Measurements from ENCODE around the gene RNF11.
A peak's percentile ranks its signal among the peaks of the same experiment; 100 is the strongest.

Gene RNF11

GRCh38 chr1:51284487-51284954, 48.4 kb downstream of the RNF11 start:
- peak; percentile 60 for ATAC-seq

DNA sequence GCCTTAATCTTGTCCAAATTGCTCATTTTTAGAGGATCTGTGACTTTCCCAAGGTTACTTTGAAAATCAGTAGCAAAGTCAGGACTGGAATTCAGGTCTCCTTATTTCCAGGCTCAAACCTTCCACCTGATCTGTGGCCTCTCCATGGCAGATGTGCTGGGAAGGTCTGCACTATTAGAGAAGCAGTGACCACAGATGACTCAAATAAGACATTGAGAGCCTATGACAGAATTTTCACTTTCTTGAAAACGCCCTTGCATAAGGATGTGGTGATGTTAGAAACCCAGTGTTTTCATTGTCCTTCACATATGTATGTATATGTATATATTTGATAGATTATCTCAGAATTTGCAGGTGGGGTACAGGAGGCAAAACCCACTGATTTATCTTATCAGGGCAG, 49.0 kb downstream of the RNF11 start:
- no peak for ATAC-seq
- TF ChIP-seq ESRRG (CRISPR knock-in tag; IDR thresholded peaks at IDR 0.05) (no peak), ZFP30 (CRISPR knock-in tag; IDR thresholded peaks at IDR 0.05) (no peak), CREB5 (CRISPR knock-in tag; IDR thresholded peaks at IDR 0.05; ENCODE audit: low read depth) (no peak), OSR1 (CRISPR knock-in tag; IDR thresholded peaks at IDR 0.05) (no peak), ZNF70 (CRISPR knock-in tag; IDR thresholded peaks at IDR 0.05) (no peak), ZNF565 (CRISPR knock-in tag; conservative IDR thresholded peaks at IDR 0.05; ENCODE audit: low read depth) (no peak), POU6F1 (CRISPR knock-in tag; IDR thresholded peaks at IDR 0.05; ENCODE audit: borderline replicate concordance, low read depth) (no peak), ZFP3 (CRISPR knock-in tag; IDR thresholded peaks at IDR 0.05) (no peak), ARNTL (CRISPR knock-in tag; IDR thresholded peaks at IDR 0.05; ENCODE audit: borderline replicate concordance, low read depth) (no peak), SNAI2 (CRISPR knock-in tag; IDR thresholded peaks at IDR 0.05) (no peak), ISL1 (CRISPR knock-in tag; IDR thresholded peaks at IDR 0.05) (no peak), TOX (CRISPR knock-in tag; IDR thresholded peaks at IDR 0.05; ENCODE audit: borderline replicate concordance) (no peak), RARB (CRISPR knock-in tag; IDR thresholded peaks at IDR 0.05) (no peak), TCF4 (CRISPR knock-in tag; IDR thresholded peaks at IDR 0.05; ENCODE audit: borderline replicate concordance) (no peak), GLIS3 (CRISPR knock-in tag; IDR thresholded peaks at IDR 0.05) (no peak)

More at GRCh38 chr1:51284487-51284954, 48.4 kb downstream of the RNF11 start:
- TF ChIP-seq PPARA (CRISPR knock-in tag; IDR thresholded peaks at IDR 0.05; ENCODE audit: borderline replicate concordance), result no peak
- no peak for TF ChIP-seq PATZ1 (CRISPR knock-in tag; IDR thresholded peaks at IDR 0.05; ENCODE audit: borderline replicate concordance)
- no peak for TF ChIP-seq CSRNP3 (CRISPR knock-in tag; IDR thresholded peaks at IDR 0.05)
- TF ChIP-seq SNAI2 (CRISPR knock-in tag; IDR thresholded peaks at IDR 0.05), result no peak
- 0 out of 2 replicates have a peak, but pooled peaks have one; percentile 21 for TF ChIP-seq ZNF70 (CRISPR knock-in tag; IDR thresholded peaks at IDR 0.05)
- no peak for TF ChIP-seq TSHZ2 (CRISPR knock-in tag; IDR thresholded peaks at IDR 0.05)
- TF ChIP-seq RARB (CRISPR knock-in tag; IDR thresholded peaks at IDR 0.05), result no peak
- no peak for TF ChIP-seq ARNTL (CRISPR knock-in tag; IDR thresholded peaks at IDR 0.05; ENCODE audit: borderline replicate concordance, low read depth)

- ATAC-seq, result no peak
- TF ChIP-seq ARNTL (CRISPR knock-in tag; IDR thresholded peaks at IDR 0.05; ENCODE audit: borderline replicate concordance, low read depth) (no peak), TOX (CRISPR knock-in tag; IDR thresholded peaks at IDR 0.05; ENCODE audit: borderline replicate concordance) (no peak), RARB (CRISPR knock-in tag; IDR thresholded peaks at IDR 0.05) (no peak), PATZ1 (CRISPR knock-in tag; IDR thresholded peaks at IDR 0.05; ENCODE audit: borderline replicate concordance) (no peak), ZFP3 (CRISPR knock-in tag; IDR thresholded peaks at IDR 0.05) (no peak)
Measured at GRCh38 chr1:51287966-51288365, 51.9 kb downstream of the RNF11 start.

Measured in SK-N-SH treated with all-trans-retinoic acid at 6 μM for 48 hours (cell line).